Midbrain (tissue), 1 donor: ENCODE results near the gene GARIN5A.
A peak's percentile ranks its signal among the peaks of the same experiment; 100 is the strongest.
"Not testable (repeated sequence)": the region's sequence is repeated elsewhere in the genome, so short reads cannot be mapped to it uniquely, and the experiment has no call there.

Source experiments
- DNase-seq: peaks from one replicate; lab custom pipeline; 2025; lab: John Stamatoyannopoulos, UW

GARIN5A gene

DNA sequence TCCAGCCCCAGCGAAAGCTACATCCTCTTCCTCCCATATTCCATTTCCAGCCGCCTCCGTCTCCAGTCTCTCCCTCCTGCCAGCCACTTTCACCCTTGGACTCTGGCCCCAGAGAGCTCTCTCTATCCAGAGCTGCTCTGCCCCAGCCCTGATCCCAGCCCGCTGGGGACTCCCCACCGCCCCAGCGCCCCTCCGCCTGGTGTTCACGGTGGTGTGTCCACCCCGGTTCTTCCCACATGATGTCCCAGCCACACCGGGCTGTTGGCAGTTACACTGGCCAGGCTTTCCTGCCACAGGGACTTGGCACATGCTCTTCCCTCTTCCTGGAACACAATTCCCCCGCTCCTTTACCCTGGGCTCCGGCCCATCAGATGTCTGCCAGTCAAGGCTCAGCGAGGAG lies 11.6 kb downstream of the GARIN5A start:
- DNase-seq: no peak

GRCh38 chr19:50464348-50464747 lies 12.3 kb downstream of the GARIN5A start:
- DNase-seq: no peak

- DNase-seq: no peak
Observed at GRCh38 chr19:50462970-50463369, 13.7 kb downstream of the GARIN5A start.

GRCh38 chr19:50461066-50461875 lies 15.4 kb downstream of the GARIN5A start:
- DNase-seq: peak; percentile 37

DNA sequence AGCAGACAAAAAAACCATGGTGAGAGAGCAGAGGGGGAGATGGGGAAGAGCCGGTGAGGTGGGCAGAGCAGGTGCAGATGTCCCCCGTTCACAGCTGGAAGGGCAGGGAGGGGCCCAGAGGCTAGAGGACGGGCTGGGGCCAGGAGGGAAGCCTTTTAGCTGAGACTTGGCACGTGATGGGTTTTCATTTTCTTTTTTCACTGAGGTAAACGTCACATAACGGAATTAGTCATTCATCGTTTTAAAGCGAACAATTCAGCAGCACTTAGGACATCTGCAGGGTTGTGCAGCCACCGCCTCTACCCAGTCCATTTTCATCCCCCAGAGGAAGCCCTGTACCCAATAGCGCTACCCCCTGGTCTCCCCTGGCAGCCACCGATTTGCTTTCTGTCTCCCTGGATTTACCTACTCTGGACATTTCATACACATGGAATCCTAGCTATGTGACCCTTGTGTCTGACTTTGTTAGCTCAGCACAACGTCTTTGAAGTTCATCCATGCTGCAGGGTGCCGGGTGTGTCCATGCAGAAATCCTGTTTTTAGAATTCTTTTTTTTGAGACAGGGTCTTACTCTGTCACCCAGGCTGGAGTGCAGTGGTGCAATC lies 16.4 kb downstream of the GARIN5A start:
- DNase-seq: no peak

DNA sequence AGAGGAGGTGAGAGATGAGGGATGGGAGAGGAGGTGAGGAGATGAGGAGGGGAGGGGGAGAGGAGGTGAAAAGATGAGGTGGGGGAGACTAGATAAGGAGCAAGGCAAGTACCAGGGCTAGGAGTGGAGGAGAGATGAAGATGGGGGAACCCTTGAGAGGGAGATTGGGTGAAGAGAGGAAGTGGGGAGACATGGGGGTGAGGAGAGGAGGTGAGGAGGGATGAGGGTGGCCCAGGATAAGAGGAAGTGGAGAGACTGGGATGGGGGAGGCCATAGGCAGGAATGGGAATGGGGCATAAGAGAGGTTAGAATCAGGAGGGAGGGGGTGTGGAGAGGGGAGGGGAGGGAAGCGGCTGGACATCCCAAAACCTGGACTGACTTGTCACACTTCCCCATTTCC lies 17.0 kb downstream of the GARIN5A start:
- DNase-seq: no peak

DNA sequence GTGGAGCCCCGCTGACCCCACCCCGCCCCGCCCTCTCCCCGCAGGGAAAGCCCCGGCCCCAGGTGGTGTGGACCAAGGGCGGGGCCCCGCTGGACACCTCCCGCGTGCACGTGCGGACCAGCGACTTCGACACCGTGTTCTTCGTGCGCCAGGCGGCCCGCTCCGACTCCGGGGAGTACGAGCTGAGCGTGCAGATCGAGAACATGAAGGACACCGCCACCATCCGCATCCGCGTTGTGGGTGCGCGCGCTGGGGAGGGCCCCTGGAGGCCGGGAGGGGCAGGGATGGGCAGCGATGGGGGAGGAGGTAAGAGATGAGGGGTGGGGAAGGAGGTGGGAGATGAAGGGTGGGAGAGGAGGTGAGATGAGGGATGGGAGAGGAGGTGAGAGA lies 17.6 kb downstream of the GARIN5A start:
- DNase-seq: no peak

DNA sequence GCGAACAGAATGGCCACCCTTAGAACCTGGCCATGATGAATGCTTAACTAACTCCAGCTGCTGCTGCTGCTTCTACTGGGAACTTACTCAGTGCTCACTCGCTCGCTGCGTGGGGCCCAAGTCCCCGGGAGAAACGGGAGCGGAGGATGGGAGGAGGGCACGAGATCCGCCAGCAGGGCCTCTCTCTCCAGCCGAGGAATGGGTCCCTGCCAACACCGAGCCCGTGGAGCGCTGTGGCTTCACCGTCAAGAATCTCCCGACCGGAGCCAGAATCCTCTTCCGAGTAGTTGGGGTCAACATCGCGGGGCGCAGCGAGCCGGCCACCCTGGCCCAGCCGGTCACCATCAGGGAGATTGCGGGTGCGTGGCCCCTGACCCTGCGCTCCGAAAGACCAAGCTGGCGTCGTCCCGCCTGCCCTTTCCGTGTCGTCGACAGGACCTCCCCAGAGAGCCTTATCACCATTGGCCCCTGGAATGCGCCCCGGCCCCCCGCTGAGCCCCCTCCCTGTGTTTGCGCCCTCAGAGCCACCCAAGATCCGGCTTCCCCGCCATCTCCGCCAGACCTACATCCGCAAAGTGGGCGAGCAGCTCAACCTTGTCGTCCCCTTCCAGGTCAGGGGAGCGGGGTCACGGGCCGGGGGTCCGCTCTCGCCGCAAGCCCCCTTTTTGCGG lies 18.1 kb downstream of the GARIN5A start:
- DNase-seq: no peak

DNA sequence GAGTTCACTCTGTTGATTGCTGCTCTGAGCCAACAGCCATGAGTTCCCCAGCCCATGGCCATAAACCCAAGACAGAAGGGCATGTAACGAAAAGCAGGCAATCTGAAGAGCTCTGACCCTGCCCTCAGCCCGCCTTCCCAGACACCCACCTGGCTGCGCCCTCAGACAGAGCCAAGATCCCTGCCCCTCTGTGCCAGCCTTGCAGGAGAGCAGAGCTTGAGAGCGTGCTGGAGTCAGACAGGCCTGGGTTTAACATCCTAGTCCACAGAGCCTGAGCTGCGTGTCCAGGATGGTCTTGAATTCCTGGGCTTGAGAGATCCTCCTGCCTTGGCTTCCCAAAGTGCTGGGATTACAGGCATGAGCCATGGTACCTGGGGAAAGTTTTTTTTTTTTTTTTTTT lies 19.3 kb downstream of the GARIN5A start:
- no peak for DNase-seq

GRCh38 chr19:50455992-50456391 lies 20.7 kb downstream of the GARIN5A start:
- DNase-seq: no peak

- DNase-seq: no peak
Observed at GRCh38 chr19:50453243-50453642, 23.4 kb downstream of the GARIN5A start.

- no peak for DNase-seq
Observed at GRCh38 chr19:50451223-50451534, 25.5 kb downstream of the GARIN5A start.

GRCh38 chr19:50450369-50451222 lies 26.1 kb downstream of the GARIN5A start:
- no peak for DNase-seq

GRCh38 chr19:50449236-50449899 lies 27.3 kb downstream of the GARIN5A start:
- no peak for DNase-seq

- no peak for DNase-seq
Observed at GRCh38 chr19:50447750-50448149, 28.9 kb downstream of the GARIN5A start.

DNA sequence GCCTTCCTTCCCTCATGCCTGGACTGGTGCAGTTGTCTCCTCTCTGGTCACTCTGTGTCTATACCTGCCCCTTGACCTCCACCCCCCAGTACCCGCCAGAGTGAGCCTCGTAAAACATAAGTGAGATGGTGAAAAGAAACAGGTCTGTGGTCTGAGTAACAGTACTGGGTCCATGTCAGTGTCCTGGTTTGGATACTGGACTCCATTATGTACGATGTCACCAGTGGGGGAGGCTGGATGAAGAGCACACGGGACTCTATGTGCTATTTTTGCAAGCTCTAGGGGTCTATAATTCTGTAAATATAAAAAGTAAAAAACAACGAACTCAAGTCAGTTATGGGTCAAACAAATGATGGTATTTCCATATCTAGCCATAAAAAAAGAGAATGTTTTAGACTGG lies 29.6 kb downstream of the GARIN5A start:
- DNase-seq: no peak

GRCh38 chr19:50444059-50444458 lies 32.6 kb downstream of the GARIN5A start:
- DNase-seq: no peak

- DNase-seq: not testable (repeated sequence)
Observed at GRCh38 chr19:50439130-50439529, 37.5 kb downstream of the GARIN5A start.

DNA sequence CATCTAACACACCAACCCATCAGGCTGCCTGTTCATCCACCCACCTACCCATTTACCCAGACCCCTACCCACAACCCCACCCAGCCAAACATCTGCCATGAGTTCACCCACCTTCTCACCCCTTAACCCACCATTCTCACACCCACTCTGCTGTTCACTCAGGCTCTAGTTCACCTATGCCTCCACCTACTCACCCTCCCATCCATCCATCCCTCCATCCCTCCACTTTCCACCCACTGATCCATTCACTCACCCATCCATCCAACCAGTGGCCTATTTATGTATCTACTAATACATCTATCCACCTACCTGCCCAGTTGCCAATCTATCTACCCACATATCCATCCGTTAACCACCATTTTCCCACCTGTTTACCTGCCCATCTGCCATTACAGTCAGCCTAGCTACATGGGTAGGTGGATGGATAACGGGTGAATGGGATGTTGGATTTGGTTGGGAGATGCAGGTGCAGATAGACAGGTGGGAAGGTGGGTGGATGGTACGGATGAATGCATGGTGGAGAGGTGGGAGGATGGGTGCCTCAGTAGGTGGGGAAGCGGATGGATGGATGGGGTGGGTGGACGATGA lies 38.7 kb downstream of the GARIN5A start:
- no peak for DNase-seq

DNA sequence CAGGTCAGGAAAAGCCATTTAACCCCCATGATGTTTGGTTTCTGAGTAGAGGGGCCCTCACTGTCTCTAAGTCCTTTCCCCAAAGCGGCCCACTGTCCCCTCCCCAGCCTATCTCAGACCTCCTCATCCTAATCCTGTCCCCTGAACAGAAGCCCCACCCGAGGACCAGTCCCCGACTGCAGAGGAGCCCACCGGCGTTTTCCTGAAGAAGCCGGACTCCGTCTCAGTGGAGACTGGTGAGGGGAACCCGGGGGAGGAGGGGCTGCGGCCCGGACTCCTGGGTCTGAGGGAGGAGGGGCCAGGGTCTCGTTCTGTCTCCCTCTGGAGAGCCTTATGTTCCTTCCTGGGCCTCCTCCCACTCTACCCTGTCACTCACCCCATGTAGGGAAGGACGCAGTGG lies 41.0 kb downstream of the GARIN5A start:
- DNase-seq: no peak

- DNase-seq: no peak
Observed at GRCh38 chr19:50435221-50435620, 41.4 kb downstream of the GARIN5A start.
